ENCODE results near the gene HMCN2.

The HMCN2 gene

GRCh38 chr9:130306823-130307666 is 41.5 kb downstream of the HMCN2 start:
- no peak for TF ChIP-seq CTCF (IDR thresholded peaks at IDR 0.05; ENCODE audit: low read depth, low read length)
- DNase-seq (ENCODE audit: extremely low read depth, low read depth): no peak

- no peak for DNase-seq (ENCODE audit: extremely low read depth, low read depth)
- TF ChIP-seq CTCF (IDR thresholded peaks at IDR 0.05; ENCODE audit: low read depth, low read length): no peak
Measured at GRCh38 chr9:130307667-130307943, 42.0 kb downstream of the HMCN2 start.

GRCh38 chr9:130308081-130308571 is 42.6 kb downstream of the HMCN2 start:
- no peak for DNase-seq (ENCODE audit: extremely low read depth, low read depth)
- TF ChIP-seq CTCF (IDR thresholded peaks at IDR 0.05; ENCODE audit: low read depth, low read length): no peak

GRCh38 chr9:130309689-130310455 is 44.3 kb downstream of the HMCN2 start:
- no peak for TF ChIP-seq CTCF (IDR thresholded peaks at IDR 0.05; ENCODE audit: low read depth, low read length)

GRCh38 chr9:130310456-130310855 is 44.9 kb downstream of the HMCN2 start:
- DNase-seq (ENCODE audit: extremely low read depth, low read depth): no peak
- TF ChIP-seq CTCF (IDR thresholded peaks at IDR 0.05; ENCODE audit: low read depth, low read length): no peak

More at GRCh38 chr9:130309689-130310455, 44.3 kb downstream of the HMCN2 start:
- DNase-seq (ENCODE audit: extremely low read depth, low read depth): no peak

- DNase-seq (ENCODE audit: extremely low read depth, low read depth): no peak
- no peak for TF ChIP-seq CTCF (IDR thresholded peaks at IDR 0.05; ENCODE audit: low read depth, low read length)
Measured at GRCh38 chr9:130311003-130311402, 45.4 kb downstream of the HMCN2 start.

Measured in AG09319 (cell line).